ENCODE data around the gene NMS.

DNA sequence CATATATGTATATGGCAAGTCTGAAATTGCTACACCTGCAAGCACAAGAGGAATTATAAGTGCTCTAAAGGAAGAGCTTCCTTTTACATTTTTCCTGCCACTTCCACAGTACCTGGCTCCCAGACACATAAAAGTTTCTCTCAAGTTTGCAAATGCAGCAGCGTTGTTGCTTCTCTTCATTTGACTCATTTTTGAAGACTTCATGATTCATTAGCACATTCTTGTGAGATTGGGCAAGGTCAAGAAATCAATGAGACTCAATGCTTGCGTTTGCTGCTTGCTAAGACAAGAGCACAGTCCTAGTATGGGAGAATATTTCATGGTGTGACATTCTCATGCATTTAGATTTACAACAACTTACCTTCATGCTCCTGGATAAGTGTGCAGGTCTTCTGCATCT lies 49.9 kb downstream of the NMS start:
- TF ChIP-seq, protein P1, sequence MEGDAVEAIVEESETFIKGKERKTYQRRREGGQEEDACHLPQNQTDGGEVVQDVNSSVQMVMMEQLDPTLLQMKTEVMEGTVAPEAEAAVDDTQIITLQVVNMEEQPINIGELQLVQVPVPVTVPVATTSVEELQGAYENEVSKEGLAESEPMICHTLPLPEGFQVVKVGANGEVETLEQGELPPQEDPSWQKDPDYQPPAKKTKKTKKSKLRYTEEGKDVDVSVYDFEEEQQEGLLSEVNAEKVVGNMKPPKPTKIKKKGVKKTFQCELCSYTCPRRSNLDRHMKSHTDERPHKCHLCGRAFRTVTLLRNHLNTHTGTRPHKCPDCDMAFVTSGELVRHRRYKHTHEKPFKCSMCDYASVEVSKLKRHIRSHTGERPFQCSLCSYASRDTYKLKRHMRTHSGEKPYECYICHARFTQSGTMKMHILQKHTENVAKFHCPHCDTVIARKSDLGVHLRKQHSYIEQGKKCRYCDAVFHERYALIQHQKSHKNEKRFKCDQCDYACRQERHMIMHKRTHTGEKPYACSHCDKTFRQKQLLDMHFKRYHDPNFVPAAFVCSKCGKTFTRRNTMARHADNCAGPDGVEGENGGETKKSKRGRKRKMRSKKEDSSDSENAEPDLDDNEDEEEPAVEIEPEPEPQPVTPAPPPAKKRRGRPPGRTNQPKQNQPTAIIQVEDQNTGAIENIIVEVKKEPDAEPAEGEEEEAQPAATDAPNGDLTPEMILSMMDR (IDR thresholded peaks at IDR 0.05; ENCODE audit: insufficient read depth, low read depth, low read length) = no peak
- TF ChIP-seq EZH2 (IDR thresholded peaks at IDR 0.05; ENCODE audit: insufficient read depth, low read length) = no peak
